Epithelial cell of esophagus (primary cell): ENCODE results near the gene GRAP.

Source experiments
- DNase-seq: peaks from one replicate; pipeline ENCODE4 v3.0.0; 2010; ENCODE audit warnings: low read depth
- H3K4me3 ChIP-seq: 2 replicates; pipeline ENCODE4 v1.5.1; 2011; ENCODE audit warnings: mild to moderate bottlenecking, low read length, control low read depth
- CTCF ChIP-seq: IDR thresholded peaks from 2 replicates; pipeline ENCODE4 v1.5.1; 2011; ENCODE audit warnings: low read depth, mild to moderate bottlenecking, low read length, control low read depth, inconsistent platforms; ENCODE audit not compliant: insufficient read depth; ENCODE audit errors: missing control alignments

The GRAP gene

GRCh38 chr17:19019041-19019941 is 27.5 kb downstream of the GRAP start:
- no peak for DNase-seq
- no peak overlapping the region for H3K4me3 ChIP-seq
- no peak for TF ChIP-seq CTCF

GRCh38 chr17:19018600-19018950 is 28.2 kb downstream of the GRAP start:
- no peak for DNase-seq
- H3K4me3 ChIP-seq = no peak overlapping the region
- no peak for TF ChIP-seq CTCF

DNA sequence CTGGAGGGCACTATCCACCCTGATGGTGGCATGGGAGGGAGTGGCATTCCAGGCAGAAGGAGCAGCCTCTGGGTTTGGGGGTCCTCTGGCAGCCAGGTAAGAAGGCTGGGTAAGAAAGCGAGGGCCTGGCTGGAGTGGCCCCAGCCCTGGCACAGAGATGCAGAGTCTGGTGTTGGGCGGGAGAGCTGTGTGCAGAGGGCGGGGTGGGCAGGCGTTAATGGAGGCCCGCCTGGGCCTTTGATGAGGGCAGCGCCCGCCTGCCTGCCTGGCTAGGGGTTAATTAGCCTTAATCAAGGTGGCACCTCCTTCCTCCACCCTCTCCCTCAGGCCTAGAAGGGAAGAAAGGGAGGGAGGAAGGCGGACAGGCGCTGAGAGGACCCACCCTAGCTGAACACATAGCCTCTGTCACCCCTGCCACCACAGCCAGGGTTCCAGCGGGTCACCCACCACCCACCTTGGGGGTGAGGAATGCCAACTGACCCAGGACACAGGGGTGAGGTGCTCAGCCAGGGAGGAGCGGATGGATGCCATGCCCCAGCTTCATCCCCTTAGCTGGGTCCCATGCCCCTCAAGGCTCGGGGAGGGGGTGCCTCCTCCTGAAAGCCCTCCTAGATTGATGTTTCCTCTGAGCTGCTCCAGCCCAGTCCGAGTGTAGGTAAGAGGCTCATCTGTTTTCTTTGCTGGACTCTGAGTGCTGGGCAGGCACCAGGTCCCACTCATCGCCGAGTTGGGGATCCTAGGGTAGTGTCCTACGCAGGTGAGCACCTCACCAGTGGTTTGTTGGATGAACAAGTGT is 28.8 kb downstream of the GRAP start:
- no peak for TF ChIP-seq CTCF
- DNase-seq = no peak

GRCh38 chr17:19017401-19017800 is 29.4 kb downstream of the GRAP start:
- no peak for TF ChIP-seq CTCF
- no peak for DNase-seq
- H3K4me3 ChIP-seq = no peak overlapping the region

More for the DNA sequence above, 28.8 kb downstream of the GRAP start:
- no peak overlapping the region for H3K4me3 ChIP-seq

DNA sequence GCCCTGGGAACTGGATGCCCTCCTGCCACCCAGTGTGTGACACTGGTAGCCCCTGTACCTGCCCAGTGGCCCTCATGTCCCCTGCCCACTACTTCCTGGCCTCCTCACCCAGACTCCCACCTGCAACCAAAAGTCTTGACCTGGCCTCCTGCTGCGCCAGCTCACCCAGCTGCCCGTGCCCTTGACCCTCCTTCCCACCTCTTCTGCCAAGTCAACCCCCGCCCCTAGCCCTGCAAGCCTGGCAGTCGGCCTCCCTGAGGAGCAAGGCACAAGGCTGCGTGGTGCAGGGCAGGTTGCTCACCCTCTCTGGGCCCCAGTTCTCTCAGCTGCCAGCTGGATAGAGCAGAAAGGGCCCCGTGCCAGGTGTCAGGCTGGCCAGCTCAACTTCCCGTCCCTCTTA is 29.9 kb downstream of the GRAP start:
- no peak overlapping the region for H3K4me3 ChIP-seq
- no peak for TF ChIP-seq CTCF
- no peak for DNase-seq

GRCh38 chr17:19016297-19016696 is 30.5 kb downstream of the GRAP start:
- DNase-seq = peak; percentile 66
- no peak overlapping the region for H3K4me3 ChIP-seq
- no peak for TF ChIP-seq CTCF
